Stimulated activated CD4-positive, alpha-beta T cell treated with anti-CD3 and anti-CD28 coated beads, Interleukin-1b, Interleukin-23, amount 100 ng/mL, for 24 hours (primary cell): ENCODE measurements around the gene PGR.
"Not testable (repeated sequence)": the region's sequence is repeated elsewhere in the genome, so short reads cannot be mapped to it uniquely, and the experiment has no call there.

ENCODE experiments used
- DNase-seq, 4 experiments: peaks; one replicate each; pipeline ENCODE4 v3.0.0-alpha.2; 2020; ENCODE audit warnings: low read depth in 4 of 4, low spot score in 1 of 4

PGR gene

DNA sequence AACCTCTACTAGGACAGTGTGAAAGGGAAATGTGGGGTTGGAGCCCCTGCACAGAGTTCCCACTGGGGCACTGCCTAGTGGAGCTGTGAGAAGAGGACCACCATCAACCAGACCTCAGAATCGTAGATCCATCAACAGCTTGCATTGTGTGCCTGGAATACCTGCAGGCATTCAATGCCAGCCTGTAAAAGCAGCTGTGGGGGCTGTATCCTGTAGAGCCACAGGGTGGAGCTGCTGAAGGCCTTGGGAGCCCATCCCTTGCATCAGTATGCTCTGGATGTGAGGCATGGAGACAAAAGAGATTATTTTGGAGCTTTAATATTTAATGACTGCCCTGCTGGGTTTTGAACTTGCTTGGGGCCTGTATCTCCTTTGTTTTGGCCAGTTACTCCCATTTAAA lies 46.3 kb downstream of the PGR start:
- DNase-seq: no peak

DNA sequence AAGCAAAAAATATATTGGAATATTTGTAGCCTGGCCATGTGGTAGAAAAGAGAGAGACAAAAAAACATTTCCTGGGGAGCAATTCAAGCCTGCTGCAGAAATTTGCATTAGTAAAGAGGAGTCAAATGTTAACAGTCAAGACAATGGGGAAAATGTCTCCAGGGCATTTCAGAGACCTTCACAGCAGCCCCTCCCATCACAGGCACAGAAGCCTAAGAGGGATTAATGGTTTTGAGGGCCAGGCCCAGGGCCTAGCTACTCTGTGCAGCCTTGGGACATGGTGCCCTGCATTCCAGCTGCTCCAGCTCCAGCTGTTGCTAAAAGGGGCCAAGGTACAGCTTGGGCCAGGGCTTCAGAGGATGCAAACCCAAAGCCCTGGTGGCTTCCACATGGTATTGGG lies 46.8 kb downstream of the PGR start:
- DNase-seq: no peak

DNA sequence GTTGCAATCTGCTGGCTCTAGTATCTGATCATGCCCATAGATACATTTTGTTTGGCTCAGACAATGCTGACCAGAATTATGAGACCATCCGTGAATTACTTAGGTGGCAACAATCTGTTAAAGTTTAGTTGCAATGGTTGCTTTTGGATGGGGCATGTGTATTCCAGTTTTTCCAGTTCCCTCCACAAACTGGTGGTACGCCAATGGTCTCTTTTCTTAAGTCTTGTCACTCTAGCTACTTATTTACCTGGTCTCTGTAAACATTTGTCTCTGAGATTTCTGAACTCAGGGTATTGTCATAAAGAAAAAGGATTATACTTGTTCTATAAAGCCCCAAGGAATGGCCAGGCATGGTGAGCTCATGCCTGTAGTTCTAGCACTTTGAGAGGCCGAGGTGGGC lies 65.9 kb downstream of the PGR start:
- no peak for DNase-seq

DNA sequence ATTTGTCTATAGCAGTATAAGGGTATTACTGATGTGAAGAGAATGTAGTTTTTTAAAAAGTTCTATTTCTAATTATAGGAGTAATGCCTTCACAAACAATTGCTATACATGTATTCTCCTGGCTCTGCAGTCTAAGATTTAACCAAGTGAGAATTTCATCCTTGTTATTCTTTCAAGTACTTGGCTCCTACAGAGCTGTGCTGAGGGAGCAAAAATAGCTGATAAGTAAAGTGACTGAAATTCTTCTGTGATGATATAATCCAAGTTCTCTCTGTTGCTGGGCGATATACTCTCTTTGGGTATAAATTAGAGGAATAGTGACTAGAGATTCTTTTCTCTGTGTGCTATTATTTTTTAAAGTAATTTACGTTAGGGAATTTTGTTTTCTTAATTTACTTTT lies 68.0 kb downstream of the PGR start:
- no peak for DNase-seq

DNA sequence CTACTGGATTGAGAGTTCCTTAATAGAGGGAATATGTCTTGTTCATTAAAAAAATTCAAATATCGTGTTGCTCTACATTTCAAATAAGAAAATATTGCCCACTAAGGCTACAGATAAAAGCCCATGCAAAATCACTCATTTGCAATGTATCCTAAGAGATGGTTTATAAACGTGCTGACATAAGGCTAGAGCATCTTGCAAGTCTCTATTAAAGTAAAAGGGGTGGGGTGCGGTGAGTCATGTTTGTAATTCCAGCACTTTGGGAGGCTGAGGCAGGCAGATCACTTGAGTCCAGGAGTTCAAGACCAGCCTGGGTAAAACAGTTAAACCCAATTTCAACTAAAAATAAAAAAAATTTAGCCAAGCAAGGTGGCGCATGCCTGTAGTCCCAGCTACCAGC lies 70.3 kb downstream of the PGR start:
- DNase-seq: no peak

DNA sequence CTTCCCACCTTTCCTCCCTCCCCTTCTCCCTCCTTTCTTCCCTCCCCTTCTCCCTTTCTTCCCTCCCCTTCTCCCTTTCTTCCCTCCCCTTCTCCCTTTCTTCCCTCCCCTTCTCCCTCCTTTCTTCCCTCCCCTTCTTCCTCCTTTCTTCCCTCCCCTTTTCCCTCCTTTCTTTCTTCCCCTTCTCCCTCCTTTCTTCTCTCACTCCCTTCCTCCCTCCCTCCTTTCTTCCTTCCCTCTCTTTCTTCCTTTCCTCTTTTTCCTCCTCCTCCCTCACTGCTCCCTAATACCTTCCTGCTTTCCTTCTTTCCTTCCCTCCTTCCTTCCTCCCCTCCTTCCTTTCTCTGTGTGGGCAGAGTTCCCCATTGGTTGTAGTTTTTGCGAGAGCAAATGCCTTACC lies 76.1 kb downstream of the PGR start:
- DNase-seq: no peak

DNA sequence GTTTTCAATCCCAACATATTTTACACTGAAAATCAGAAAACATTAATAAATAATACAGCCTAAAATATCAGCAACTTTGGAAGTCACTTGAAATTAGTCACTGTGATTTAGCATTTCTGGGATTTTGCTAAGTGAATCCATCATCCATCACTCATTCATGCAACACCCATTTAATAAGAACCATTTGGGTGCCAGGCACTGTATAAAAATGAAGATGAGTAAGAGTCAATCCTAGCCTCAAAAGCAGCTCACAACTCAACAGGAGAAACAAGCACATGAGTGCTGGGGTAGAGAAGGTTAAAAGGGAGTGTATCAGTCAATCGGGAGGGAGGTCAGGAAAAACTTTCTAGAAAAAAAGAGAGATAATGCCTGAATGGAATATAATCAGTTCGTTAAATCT lies 77.9 kb downstream of the PGR start:
- no peak for DNase-seq

DNA sequence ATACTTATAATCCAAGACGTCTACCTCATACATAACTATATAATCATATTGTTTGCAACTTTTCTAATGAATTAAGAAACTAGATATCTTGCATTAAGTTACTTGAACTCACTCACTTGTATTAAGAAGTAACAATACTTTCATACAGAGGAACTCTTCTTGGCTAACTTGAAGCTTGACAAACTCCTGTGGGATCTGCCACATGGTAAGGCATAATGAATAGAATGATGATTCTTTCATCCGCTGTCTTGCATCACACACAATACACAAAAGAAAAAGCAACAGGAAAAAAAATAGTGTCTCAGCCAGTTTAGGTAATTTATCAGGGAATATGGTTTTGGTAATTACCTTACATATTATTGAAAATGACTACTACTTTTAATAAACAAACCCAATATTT lies 79.8 kb downstream of the PGR start:
- DNase-seq: no peak

DNA sequence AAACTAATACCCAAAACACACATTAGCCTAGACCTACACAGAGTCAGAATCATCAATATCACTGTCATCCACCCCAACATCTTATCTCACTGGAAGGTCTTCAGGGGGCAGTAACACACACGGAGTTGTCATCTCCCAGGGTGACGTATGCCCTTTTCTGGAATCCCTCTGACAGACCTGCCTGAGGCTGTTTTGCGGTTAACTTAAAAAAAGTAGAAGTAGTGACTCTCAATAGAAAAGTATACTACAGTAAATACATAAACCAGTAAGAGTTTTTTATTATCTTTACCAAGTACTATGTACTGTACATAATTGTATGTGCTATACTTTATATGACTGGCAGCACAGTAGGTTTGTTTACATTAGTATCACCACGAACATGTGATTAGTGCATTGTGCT lies 80.5 kb downstream of the PGR start:
- DNase-seq: no peak

DNA sequence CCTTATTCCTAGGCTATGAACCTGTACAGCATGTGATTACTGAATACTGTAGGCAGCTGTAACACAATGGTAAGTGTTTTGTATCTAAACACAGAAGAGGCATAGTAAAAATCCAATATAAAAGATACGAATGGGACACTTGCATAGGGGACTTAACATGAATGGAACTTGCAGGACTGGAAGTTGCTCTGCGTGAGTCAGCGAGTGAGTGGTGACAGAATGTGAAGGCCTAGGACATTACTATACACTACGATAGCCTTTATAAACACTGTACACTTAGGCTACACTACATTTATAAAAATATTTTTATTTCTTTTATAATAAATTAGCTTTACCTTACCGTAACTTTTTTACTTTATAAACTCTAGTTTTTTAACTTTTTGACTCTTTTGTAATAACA lies 81.1 kb downstream of the PGR start:
- DNase-seq: no peak

DNA sequence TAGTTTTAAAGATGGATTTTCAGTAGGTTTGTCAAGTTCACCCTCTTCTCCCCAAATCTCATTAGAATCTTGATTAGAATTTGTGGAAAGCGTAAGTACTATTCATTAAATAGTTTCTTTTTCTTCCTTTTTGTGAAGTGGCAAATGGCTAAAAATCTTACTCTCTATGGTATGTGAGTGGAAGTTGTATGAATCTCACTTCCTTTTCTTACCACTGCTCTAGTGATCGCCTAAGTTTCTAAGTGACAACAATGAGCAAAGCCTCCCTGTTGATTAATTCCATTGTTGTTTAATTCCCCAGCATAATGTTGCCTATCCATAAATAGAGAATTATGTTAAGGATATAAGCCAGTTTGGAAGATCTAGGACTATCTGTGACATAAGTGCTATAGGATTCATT lies 82.7 kb downstream of the PGR start:
- no peak for DNase-seq

DNA sequence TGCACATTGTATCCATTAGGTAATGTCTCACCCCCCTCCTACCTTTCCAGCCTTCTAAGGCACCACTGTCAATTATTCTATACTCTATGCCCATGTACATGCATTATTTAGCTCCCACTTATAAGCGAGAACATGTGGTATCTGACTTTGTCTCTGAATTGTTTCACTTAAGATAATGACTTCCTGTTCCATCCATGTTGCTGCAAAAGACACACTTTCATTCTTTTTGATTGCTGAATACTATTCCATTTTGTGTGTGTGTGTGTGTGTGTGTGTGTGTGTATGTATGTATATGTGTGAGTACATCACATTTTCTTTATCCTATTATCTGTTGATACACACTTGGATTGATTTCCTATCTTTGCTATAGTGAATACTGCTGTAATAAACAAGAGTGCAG lies 84.2 kb downstream of the PGR start:
- no peak for DNase-seq

DNA sequence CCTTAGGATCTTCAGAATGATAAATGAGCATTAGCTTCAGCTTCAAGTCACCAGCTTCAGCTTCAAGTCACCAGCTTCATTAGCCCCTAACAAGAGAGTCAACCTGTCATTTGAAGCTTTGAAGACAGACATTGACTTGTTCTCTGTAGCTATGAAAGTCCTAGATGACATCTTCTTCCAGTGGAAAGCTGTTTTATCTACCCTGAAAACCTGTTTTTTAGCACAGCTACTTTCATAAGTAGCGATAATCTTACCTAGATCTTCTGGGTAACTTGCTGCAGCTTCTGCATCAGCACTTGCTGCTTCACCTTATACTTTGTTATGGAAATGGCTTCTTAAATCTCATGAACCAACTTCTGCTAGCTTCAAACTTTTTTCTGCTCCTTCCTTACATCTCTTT lies 85.7 kb downstream of the PGR start:
- DNase-seq: no peak

DNA sequence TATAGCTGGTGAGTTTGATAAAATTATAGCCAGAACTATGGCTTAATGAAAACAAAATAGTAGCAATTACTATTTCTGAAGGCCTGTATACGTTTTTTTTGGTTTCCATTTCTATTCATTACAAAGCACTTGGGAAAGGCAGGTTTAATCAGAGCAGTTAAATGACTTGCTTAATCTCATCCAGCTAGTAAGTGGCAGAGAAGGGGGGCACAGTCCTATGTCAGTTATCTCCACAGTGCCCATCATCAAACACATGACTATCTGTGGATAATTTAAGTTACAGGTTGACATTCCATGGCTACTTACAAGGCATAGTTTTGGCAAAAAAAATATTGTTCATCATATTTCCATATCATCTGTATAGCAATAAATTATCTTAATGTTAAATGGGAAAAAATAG lies 93.7 kb downstream of the PGR start:
- DNase-seq: no peak

DNA sequence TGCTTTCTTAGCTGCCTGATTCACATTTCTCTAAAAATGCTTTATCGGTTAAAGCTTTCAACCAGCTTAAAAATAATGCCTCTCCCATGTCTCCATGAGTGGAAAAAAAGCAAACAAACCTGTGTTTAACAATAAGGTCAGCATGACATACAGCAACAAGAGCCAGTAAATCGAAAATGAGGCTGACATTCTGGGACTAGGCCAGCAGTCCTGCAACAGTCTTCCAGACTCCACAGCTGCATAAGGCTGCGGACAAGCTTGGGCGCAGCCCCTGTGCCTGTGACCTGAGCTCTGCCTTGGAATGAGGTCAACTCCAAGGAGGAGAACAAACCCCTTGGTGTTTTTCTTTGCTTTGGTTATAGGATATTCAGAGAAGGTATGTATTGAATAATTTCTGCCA lies 95.5 kb downstream of the PGR start:
- no peak for DNase-seq

DNA sequence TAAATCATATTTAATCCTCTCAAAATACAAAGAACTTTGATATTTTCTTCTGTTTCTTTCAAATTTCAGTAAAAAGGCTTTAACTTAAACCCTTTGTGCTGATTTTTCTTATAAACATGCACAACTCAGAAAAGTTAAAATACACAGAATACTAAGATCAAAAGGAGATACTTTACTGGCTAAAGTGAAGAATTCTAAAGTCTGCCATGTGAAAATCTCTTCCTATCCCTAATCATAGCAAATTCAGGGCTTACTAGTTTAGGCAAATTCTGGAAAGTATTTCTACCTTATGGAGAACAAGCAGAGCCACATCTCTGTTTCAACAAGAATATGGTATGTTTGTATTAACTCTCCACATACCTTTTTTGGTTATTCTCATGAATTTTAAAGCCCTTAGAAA lies 96.6 kb downstream of the PGR start:
- DNase-seq: no peak

DNA sequence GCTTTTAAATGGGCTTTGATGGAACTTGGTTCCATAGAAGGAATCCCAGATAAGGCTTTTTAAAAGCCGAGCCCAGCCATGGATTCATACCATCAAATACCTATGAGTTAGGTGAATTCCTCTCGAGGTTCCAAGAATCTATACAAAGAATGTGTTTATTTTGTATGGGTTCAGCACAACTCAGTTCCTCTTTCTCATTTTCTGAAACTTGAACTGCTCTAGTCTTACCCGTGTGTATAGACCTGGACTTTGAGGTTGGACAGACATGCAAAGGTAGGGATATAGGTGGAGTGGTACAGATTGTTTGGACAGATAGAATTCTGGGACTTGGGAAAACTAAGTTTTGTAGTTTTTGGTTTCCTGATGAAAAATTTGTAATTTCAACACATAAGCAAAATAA lies 97.9 kb downstream of the PGR start:
- DNase-seq: no peak

DNA sequence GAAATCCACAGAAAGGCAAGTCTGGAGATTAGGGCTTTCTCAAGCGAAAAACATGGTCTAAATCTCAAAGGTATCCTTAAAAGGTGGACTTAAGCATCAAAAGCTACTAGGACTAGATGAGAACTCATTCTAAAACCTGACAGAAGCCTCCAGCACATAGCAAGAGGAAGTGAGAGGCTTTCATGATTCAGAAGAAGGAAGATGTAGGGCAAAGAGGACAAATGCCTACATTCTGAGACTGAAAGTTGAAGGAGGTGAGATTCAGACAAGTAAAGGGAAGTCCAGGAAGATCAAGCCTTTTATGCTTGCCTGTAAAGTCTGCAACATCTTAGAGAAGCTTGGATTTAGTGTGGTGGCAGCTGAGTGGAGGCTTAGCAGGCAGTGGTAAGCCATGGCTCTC lies 98.9 kb downstream of the PGR start:
- DNase-seq: no peak

DNA sequence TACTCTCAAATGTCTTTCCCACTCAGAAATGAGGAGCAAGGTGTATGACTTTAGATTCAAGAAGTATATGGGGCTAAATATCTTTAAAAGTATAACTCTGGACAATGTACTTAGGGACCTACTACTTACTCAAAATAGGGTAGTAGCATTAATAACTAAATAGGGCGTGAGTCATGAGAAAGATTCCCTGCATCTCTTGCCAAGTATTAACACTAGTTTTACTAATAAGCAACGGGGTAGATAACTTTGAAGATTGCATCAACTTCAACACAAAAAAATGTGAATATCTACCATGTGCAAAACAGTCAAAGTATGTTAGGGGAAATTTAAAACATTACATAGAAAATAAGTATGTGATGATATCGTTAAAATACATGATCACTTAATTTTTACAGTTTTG lies 99.6 kb downstream of the PGR start:
- DNase-seq: no peak

DNA sequence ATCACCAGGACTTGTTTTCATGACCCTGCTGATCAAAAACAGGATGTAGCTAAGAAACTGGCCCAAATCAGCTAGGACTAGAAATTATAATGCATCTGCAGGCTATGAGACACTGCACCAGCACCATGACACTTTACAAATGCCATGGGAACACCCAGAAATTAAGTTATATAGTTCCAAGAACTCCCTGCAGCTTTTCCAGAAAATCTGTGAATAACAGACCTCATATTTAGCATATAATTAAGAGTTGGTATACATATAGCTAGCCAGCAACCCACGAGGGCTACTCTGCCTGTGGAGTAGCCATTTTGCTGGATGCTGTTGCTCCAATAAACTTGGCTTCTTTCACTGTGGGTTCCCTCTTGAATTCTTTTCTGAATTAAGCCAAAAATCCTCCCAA lies 101.0 kb downstream of the PGR start:
- no peak for DNase-seq

DNA sequence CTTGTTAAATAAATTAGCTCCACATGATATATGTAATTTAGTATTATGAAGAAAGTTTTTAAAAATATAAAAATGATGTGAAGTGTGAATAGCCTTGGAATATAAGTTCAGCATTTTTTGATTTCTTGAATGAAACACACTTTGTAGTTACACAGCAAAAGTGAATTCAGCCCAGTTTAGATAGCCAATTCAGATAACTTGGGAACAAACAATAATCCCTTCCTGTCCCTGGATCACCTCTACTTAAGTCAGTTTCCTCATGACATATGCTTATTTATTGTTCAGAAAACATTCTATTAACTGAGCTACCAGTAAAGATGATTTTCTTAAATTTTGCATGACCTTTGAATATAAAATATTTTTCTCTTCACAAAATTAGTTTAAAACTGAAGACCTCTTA lies 107.4 kb downstream of the PGR start:
- DNase-seq: no peak

DNA sequence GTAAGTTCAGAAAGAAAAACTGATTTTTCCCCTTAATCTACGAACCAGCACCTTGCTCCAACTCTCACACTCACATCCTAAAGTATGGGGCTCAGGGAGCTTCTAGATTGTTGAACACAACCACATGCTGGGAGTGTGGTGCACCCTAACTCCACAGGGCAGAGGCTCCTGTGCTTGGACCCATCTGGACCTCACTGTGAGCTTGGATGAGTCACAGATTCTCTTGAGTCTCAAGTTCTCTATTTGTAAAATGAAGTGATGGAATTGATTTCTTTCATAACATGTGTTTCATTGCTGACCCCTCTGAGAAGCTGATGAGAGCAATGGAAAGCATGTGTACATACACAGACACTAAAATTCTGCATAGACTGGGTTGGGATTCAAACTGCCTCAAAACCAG lies 109.7 kb downstream of the PGR start:
- DNase-seq: no peak

DNA sequence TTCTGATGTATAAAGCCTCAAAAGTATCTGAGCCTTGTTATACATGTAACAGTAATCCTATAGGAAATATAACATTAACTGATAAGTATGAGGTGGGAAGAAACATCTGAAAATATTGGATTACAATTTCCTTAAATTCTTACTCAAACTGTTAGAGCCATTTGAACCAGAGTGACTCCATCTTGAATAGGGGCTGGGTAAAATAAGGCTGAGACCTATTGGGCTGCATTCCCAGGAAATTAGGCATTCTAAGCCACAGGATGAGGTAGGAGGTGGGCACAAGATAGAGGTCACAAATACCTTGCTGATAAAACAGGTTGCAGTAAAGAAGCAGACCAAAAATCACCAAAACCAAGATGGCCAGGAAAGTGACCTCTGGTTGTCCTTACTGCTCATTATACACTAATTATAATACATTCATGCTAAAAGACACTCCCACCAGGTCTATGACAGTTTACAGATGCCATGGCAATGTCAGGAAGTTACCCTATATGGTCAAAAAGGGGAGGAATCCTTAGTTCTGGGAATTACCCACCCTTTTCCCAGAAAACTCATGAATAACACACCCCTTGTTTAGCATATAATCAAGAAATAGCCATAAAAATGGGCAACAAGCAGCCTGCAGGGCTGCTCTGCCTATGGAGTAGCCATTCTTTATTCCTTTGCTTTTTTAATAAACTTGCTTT lies 114.9 kb downstream of the PGR start:
- no peak for DNase-seq

DNA sequence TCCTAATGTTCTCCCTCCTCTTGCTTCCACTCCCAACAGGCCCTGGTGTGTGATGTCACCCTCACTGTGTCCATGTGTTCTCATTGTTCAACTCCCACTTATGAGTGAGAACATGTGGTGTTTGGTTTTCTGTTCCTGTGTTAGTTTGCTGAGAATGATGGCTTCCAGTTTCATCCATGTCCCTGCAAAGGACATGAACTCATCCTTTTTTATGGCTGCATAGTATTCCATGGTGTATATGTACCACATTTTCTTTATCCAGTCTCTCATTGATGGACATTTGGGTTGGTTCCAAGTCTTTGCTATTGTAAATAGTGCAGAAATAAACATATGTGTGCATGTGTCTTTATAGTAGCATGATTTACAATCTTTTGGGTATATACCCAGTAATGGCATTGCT lies 115.9 kb downstream of the PGR start:
- DNase-seq: not testable (repeated sequence)
